ENCODE data around the gene INSR. TPM values are rescaled to one million over a fixed set of nuclear protein-coding genes. Genes with fewer than 3 reads are reported as not detected.
"Not testable (repeated sequence)": the region's sequence is repeated elsewhere in the genome, so short reads cannot be mapped to it uniquely, and the experiment has no call there.

The INSR gene
- total RNA-seq, 2 experiments from 2014 or later = 0.87 to 1.0 TPM

DNA sequence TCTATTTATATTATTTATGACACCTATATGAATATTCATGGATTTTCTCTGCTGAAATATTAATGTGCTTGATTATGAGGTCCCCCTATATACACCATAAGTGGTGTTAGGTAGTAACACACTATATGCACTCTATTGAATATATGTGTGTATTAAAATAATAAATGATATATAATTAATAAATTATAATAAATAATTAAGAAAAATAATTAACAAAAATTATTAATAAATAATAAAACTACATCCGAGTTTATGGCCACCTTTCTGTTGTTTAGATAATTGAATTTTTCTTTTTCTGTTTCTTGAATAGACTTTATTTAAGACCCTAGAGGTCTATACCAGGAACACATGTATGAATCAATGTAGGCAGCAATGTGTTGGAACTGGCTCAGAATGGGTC, 33.6 kb upstream of the INSR start:
- Mint-ChIP-seq H3K27ac (no peak overlapping the region), H3K27me3 (no peaks in the 10 kb centered on the region)
- TF ChIP-seq, protein P1, sequence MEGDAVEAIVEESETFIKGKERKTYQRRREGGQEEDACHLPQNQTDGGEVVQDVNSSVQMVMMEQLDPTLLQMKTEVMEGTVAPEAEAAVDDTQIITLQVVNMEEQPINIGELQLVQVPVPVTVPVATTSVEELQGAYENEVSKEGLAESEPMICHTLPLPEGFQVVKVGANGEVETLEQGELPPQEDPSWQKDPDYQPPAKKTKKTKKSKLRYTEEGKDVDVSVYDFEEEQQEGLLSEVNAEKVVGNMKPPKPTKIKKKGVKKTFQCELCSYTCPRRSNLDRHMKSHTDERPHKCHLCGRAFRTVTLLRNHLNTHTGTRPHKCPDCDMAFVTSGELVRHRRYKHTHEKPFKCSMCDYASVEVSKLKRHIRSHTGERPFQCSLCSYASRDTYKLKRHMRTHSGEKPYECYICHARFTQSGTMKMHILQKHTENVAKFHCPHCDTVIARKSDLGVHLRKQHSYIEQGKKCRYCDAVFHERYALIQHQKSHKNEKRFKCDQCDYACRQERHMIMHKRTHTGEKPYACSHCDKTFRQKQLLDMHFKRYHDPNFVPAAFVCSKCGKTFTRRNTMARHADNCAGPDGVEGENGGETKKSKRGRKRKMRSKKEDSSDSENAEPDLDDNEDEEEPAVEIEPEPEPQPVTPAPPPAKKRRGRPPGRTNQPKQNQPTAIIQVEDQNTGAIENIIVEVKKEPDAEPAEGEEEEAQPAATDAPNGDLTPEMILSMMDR (IDR thresholded peaks at IDR 0.05) = no peak

GRCh38 chr19:7326105-7326877, 32.1 kb upstream of the INSR start:
- DNase-seq = peak; percentile 75
- POLR2A ChIA-PET = interaction anchor here (0.9 kb wide), 1 partner anchor 167 kb away, joined by 3 read pairs; no protein-coding TSS in a partner anchor
- no peaks in the 10 kb centered on the region for H3K36me3 Mint-ChIP-seq (ENCODE audit: low read depth)

More for the DNA sequence above, 33.6 kb upstream of the INSR start:
- H3K4me1 Mint-ChIP-seq (ENCODE audit: low read depth) = no peaks in the 10 kb centered on the region
- intact Hi-C loops (cut with micrococcal nuclease) = no loop called here
- no peak overlapping the region for H3K4me3 Mint-ChIP-seq
- H3K36me3 Mint-ChIP-seq (ENCODE audit: low read depth) = no peaks in the 10 kb centered on the region
- H3K9me3 Mint-ChIP-seq = peaks cover 6% of the 10 kb centered on the region
- ChIA-PET CTCF (interaction anchor here (1.4 to 2.6 kb wide), 7 partner anchors 9 to 228 kb away, joined by 3 to 17 read pairs (median 5); partner anchors contain the start of gene ARHGEF18), POLR2A (no interaction called here)
- no peak for DNase-seq
- no peak for ATAC-seq

DNA sequence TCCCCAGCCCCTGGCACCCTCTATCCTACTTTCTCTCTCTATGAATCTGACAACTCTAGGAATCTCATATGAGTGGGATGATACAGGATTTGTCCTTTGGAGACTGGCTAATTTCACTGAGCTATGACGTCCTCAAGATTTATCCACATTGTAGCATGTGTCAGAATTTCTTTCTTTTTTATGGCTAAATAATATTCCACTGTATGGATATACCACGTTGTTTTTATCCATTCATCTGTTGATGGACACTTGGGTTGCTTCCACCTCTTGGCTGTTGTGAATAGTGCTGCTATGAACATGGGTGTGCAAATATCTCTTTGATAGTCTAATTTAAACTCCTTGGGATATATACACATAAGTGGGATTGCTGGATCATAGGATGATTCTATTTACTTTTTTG, 24.0 kb upstream of the INSR start:
- intact Hi-C loops (cut with micrococcal nuclease) = no loop called here
- DNase-seq (no peak), ATAC-seq (no peak)
- Mint-ChIP-seq H3K27ac (no peak overlapping the region), H3K9me3 (peaks cover 5% of the 10 kb centered on the region), H3K27me3 (no peaks in the 10 kb centered on the region), H3K36me3 (ENCODE audit: low read depth) (no peaks in the 10 kb centered on the region), H3K4me1 (ENCODE audit: low read depth) (no peaks in the 10 kb centered on the region), H3K4me3 (no peak overlapping the region)
- POLR2A ChIA-PET = no interaction called here
- TF ChIP-seq, protein P1 (IDR thresholded peaks at IDR 0.05) = no peak
- CTCF ChIA-PET = no interaction called here

More at GRCh38 chr19:7326105-7326877, 32.1 kb upstream of the INSR start:
- Mint-ChIP-seq H3K4me1 (ENCODE audit: low read depth) (no peaks in the 10 kb centered on the region), H3K4me3 (no peak overlapping the region), H3K27me3 (no peaks in the 10 kb centered on the region), H3K9me3 (peaks cover 6% of the 10 kb centered on the region), H3K27ac (no peak overlapping the region)
- CTCF ChIA-PET = interaction anchor here (0.6 to 3.5 kb wide), 27 partner anchors 9 to 227 kb away, joined by 3 to 19 read pairs (median 4); partner anchors contain the start of gene ARHGEF18
- ATAC-seq = no peak
- intact Hi-C loops (cut with micrococcal nuclease) = no loop called here
- TF ChIP-seq, protein P1 (IDR thresholded peaks at IDR 0.05) = peak; percentile 57

DNA sequence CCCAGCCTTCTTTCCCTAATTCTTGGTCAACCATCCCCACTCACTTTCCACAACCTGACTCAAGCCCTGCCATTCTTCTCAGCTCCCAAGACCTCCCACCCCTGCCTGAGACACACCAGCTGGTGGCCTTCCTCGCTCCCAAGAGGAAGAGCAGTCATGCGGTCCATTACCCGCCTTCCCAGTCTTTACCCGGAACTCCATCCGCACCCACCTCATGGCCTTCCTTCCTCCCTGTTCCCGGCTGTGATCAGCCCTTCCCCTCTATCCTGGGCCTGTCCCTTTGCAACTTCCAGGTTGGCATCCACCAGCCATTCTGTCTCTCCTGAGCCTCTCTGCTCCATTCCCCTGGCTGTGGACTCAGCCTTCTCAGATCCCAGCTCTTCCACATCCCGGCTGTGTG, 18.6 kb upstream of the INSR start:
- H3K4me1 Mint-ChIP-seq (ENCODE audit: low read depth) = no peaks in the 10 kb centered on the region
- ChIA-PET POLR2A (no interaction called here), CTCF (interaction anchor here (1.0 kb wide), 1 partner anchor 13 kb away, joined by 3 read pairs; no protein-coding TSS in a partner anchor)
- H3K4me3 Mint-ChIP-seq = no peak overlapping the region
- H3K27ac Mint-ChIP-seq = no peak overlapping the region
- intact Hi-C loops (cut with micrococcal nuclease) = no loop called here
- ATAC-seq = no peak
- peaks cover 2% of the 10 kb centered on the region for H3K9me3 Mint-ChIP-seq
- no peaks in the 10 kb centered on the region for H3K36me3 Mint-ChIP-seq (ENCODE audit: low read depth)
- H3K27me3 Mint-ChIP-seq = no peaks in the 10 kb centered on the region
- DNase-seq = no peak
- TF ChIP-seq, protein P1 (IDR thresholded peaks at IDR 0.05) = no peak

DNA sequence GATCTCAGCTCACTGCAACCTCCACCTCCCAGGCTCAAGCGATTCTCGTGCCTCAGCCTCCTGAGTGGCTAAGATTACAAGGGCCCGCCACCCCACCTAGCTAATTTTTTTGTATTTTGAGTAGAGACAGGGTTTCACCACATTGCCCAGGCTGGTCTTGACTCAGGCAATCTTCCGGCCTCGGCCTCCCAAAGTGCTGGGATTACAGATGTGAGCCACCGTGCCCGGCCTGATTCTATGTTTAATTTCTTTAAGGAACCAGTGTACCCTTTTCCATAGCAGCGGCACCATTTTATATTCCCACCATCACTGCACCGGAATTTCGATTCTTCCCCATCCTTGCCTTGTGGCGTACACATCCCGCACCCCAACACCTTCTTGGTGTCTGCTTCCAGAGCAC, 17.7 kb upstream of the INSR start:
- intact Hi-C loops (cut with micrococcal nuclease) = no loop called here
- no peaks in the 10 kb centered on the region for H3K27me3 Mint-ChIP-seq
- no peak overlapping the region for H3K27ac Mint-ChIP-seq
- no peak for DNase-seq
- H3K36me3 Mint-ChIP-seq (ENCODE audit: low read depth) = no peaks in the 10 kb centered on the region
- ChIA-PET POLR2A (interaction anchor here (0.5 kb wide), 1 partner anchor 405 kb away, joined by 3 read pairs; no protein-coding TSS in a partner anchor), CTCF (interaction anchor here (0.8 kb wide), 1 partner anchor 14 kb away, joined by 4 read pairs; no protein-coding TSS in a partner anchor)
- H3K9me3 Mint-ChIP-seq = peaks cover 2% of the 10 kb centered on the region
- ATAC-seq = no peak
- TF ChIP-seq, protein P1 (IDR thresholded peaks at IDR 0.05) = no peak
- no peak overlapping the region for H3K4me3 Mint-ChIP-seq
- H3K4me1 Mint-ChIP-seq (ENCODE audit: low read depth) = no peaks in the 10 kb centered on the region

DNA sequence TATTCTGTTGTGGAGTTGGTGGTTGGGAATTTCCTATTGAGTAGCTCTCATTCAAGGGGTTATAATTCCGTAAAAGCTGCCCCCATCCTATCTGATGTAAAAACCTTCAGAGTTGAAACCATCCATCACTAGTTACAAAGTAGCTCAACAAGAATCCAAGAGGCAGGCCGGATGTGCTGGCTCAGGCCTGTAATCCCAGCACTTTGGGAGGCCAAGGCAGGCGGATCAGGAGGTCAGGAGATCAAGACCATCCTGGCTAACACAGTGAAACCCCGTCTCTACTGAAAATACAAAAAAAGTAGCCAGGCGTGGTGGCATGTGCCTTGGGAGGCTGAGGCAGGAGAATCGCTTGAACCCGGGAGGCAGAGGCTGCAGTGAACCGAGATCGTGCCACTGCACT, 14.1 kb upstream of the INSR start:
- CTCF ChIA-PET = interaction anchor here (1.0 kb wide), 1 partner anchor 19 kb away, joined by 4 read pairs; no protein-coding TSS in a partner anchor
- H3K4me3 Mint-ChIP-seq; H3K36me3 Mint-ChIP-seq (ENCODE audit: low read depth); H3K4me1 Mint-ChIP-seq (ENCODE audit: low read depth); H3K9me3 Mint-ChIP-seq; H3K27me3 Mint-ChIP-seq; DNase-seq; ATAC-seq; H3K27ac Mint-ChIP-seq; intact Hi-C loops (cut with micrococcal nuclease); POLR2A ChIA-PET: not testable (repeated sequence)

Data from activated CD8-positive, alpha-beta T cell treated with anti-CD3 and anti-CD28 coated beads for 36 hours (primary cell).